ENCODE measurements around the gene TMEM170B. TPM values are rescaled to one million over a fixed set of nuclear protein-coding genes. Genes with fewer than 3 reads are reported as not detected.

Gene TMEM170B
- total and polyA plus RNA-seq, 2 of the 8 experiments (the other 6 are each of a cell fraction or from before 2014, with no cell fraction given), result 0.80 to 4.3 TPM

DNA sequence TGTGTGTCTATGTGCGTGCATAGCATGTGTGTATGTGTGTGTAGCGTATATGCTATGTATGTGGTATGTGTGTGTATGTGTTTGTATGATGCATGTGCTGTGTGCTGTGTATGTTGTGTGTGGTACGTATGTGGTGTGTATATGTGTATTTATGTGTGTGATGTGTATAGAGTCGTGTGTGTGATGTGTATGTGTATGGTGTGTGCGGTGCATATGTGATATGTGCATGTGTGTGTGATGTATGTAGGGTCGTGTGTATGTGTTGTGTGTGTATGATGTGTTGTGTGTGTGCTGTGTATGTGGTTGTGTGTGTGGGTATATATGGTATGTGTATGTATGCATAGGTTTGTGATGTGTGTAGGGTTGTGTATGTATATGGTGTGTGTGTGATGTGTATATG lies 46.6 kb upstream of the TMEM170B start:
- Histone ChIP-seq H4K5ac (ENCODE audit: insufficient read length, low read depth, low read length) (no peak overlapping the region), H2BK120ac (replicated peaks; ENCODE audit: low read depth, low read length) (no peak overlapping the region), H2BK12ac (ENCODE audit: low read depth, low read length) (no peak overlapping the region), H3K4ac (replicated peaks; ENCODE audit: insufficient read length, low read depth, low read length) (peak overlapping the region; percentile 59), H4K20me1 (replicated peaks in 1 of 2; ENCODE audit: control insufficient read depth in 1 of 2, insufficient read depth in 2 of 2, low read length in 2 of 2) (peaks cover 0 to 7% of the 10 kb centered on the region in 2 experiments), H2BK5ac (ENCODE audit: low read depth, low read length) (no peak overlapping the region), H3K9ac (replicated peaks in 1 of 4; ENCODE audit: extremely low read depth in 1 of 4, low read depth in 3 of 4, low read length in 3 of 4) (no peak overlapping the region; a peak in 1 of 7 replicates), H3K79me1 (ENCODE audit: low read depth, low read length) (no peaks in the 10 kb centered on the region), H3K4me2 (ENCODE audit: insufficient read depth in 1 of 2, low read depth in 2 of 2, low read length in 2 of 2) (no peak overlapping the region), H3K23me2 (ENCODE audit: low read depth, low read length) (peaks cover 9% of the 10 kb centered on the region; the same call in 1 of the 2 replicates), H2AK5ac (ENCODE audit: low read depth, low read length) (peak overlapping the region; percentile 25; the same call in 1 of the 2 replicates), H3K79me2 (ENCODE audit: control insufficient read depth in 1 of 2, insufficient read depth in 2 of 2, low read length in 2 of 2) (no peaks in the 10 kb centered on the region; a peak in 1 of 4 replicates), H2AFZ (ENCODE audit: low read length) (no peak overlapping the region), H3K4me3 (ENCODE audit: extremely low read depth in 1 of 4, insufficient read depth in 2 of 4, low read depth in 3 of 4, low read length in 4 of 4) (no peak overlapping the region), H3K23ac (ENCODE audit: insufficient read length) (no peak overlapping the region), H3K9me3 (ENCODE audit: insufficient read depth in 2 of 2, low read depth in 1 of 2, low read length in 1 of 2) (no peaks in the 10 kb centered on the region), H2BK15ac (ENCODE audit: low read length) (no peak overlapping the region), H3K14ac (ENCODE audit: insufficient read length) (peak overlapping the region; percentile 62), H4K91ac (replicated peaks; ENCODE audit: insufficient read length, low read length) (peak overlapping the region; percentile 51), H4K8ac (ENCODE audit: extremely low read depth, insufficient read depth, low read length) (no peak overlapping the region), H3K4me1 (replicated peaks in 1 of 4; ENCODE audit: control insufficient read depth in 3 of 4, insufficient read depth in 4 of 4, low read length in 3 of 4) (peaks cover 0 to 7% (median 2%) of the 10 kb centered on the region in 4 experiments; a peak in 2 of 7 replicates), H3K27ac (ENCODE audit: low read depth, low read length) (no peak overlapping the region), H2BK20ac (ENCODE audit: low read length) (no peak overlapping the region), H3K36me3 (ENCODE audit: control insufficient read depth in 2 of 4, insufficient read depth in 4 of 4, low read length in 3 of 4) (peaks cover 0 to 2% (median 0%) of the 10 kb centered on the region in 4 experiments; a peak in 1 of 8 replicates), H3K27me3 (replicated peaks in 1 of 4; ENCODE audit: control insufficient read depth in 3 of 4, extremely low read depth in 1 of 4, insufficient read depth in 3 of 4, low read length in 3 of 4) (no peaks in the 10 kb centered on the region), H3K18ac (ENCODE audit: extremely low read depth, low read length) (no peak overlapping the region), H3K56ac (replicated peaks; ENCODE audit: insufficient read length, low read depth, low read length) (peak overlapping the region; percentile 91)
- POLR2A ChIA-PET (ENCODE audit: partially characterized antibody), result no interaction called here
- 62 to 100% methylated on average over 2 to 6 of the region's 6 CpGs for WGBS, 2 experiments (ENCODE audit: extremely low coverage in 1 of 2, insufficient coverage in 1 of 2, insufficient read length in 1 of 2, insufficient replicate concordance in 2 of 2, low coverage in 1 of 2, low lambda C conversion rate in 2 of 2, missing lambda C conversion rate in 1 of 2)
- CTCF ChIA-PET (ENCODE audit: partially characterized antibody), result no interaction called here
- FAIRE-seq, result no peak
- DNase-seq (ENCODE audit: low read depth in 1 of 2, low spot score in 2 of 2), result no peak
- TF ChIP-seq SIN3A (conservative IDR thresholded peaks at IDR 0.05 in 1 of 2, IDR thresholded peaks at IDR 0.05 in 1 of 2; ENCODE audit: low read depth in 1 of 2, low read length in 2 of 2), result no peak
- no peak for TF ChIP-seq GABPA (IDR thresholded peaks at IDR 0.05; ENCODE audit: borderline replicate concordance, insufficient read depth, low read length)
- no peak for TF ChIP-seq HDAC2 (IDR thresholded peaks at IDR 0.05; ENCODE audit: borderline replicate concordance in 1 of 2, low read depth in 2 of 2, low read length in 2 of 2)
- no peak for TF ChIP-seq GTF2F1 (IDR thresholded peaks at IDR 0.05; ENCODE audit: borderline replicate concordance, low read depth, low read length)
- no peak for TF ChIP-seq NRF1 (IDR thresholded peaks at IDR 0.05; ENCODE audit: low read depth, low read length)
- TF ChIP-seq SIX5 (IDR thresholded peaks at IDR 0.05; ENCODE audit: low read depth, low read length), result no peak
- TF ChIP-seq RXRA (IDR thresholded peaks at IDR 0.05; ENCODE audit: insufficient read depth, low read depth, low read length), result no peak
- TF ChIP-seq KDM4A (IDR thresholded peaks at IDR 0.05; ENCODE audit: low read depth, low read length, severe bottlenecking), result no peak
- no peak for TF ChIP-seq JUND (IDR thresholded peaks at IDR 0.05; ENCODE audit: low read length)
- TF ChIP-seq YY1 (IDR thresholded peaks at IDR 0.05; ENCODE audit: low read depth, low read length), result no peak
- TF ChIP-seq, protein P1, sequence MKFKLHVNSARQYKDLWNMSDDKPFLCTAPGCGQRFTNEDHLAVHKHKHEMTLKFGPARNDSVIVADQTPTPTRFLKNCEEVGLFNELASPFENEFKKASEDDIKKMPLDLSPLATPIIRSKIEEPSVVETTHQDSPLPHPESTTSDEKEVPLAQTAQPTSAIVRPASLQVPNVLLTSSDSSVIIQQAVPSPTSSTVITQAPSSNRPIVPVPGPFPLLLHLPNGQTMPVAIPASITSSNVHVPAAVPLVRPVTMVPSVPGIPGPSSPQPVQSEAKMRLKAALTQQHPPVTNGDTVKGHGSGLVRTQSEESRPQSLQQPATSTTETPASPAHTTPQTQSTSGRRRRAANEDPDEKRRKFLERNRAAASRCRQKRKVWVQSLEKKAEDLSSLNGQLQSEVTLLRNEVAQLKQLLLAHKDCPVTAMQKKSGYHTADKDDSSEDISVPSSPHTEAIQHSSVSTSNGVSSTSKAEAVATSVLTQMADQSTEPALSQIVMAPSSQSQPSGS (IDR thresholded peaks at IDR 0.05; ENCODE audit: low read length), result no peak
- TF ChIP-seq RBBP5 (IDR thresholded peaks at IDR 0.05; ENCODE audit: borderline replicate concordance, low read depth, low read length), result no peak
